Caco-2 (cell line): ENCODE results near the gene PTPDC1. TPM values are rescaled to one million over a fixed set of nuclear protein-coding genes. Genes with fewer than 3 reads are reported as not detected.
"Not testable (repeated sequence)": the region's sequence is repeated elsewhere in the genome, so short reads cannot be mapped to it uniquely, and the experiment has no call there.

Experiments used
- BruUV-seq: library from RNA; stranded (reverse); fragments of 400-500 nt; replicated peaks from 2 replicates; lab custom pipeline; 2021; lab: Mats Ljungman, UMichigan
- CTCF ChIA-PET: fragments of 300-600 bp; sonication (Branson Sonifier 250); formaldehyde crosslinking; loops from one replicate; lab custom pipeline; 2022; ENCODE audit warnings: antibody characterized with exemption; lab: Charles Lee
- POLR2A ChIA-PET: fragments of 300-600 bp; sonication (Branson Sonifier 250); formaldehyde crosslinking; loops from one replicate; lab custom pipeline; 2022; ENCODE audit warnings: antibody characterized with exemption; lab: Charles Lee
- DNase-seq, 2 experiments: peaks; one replicate each; pipeline versions ENCODE4 v3.0.0 to v3.0.0-alpha.2; 2020 to 2022
- H3K27me3 ChIP-seq: replicated peaks from 2 replicates; pipeline ENCODE4 v1.6.0; 2011; ENCODE audit warnings: low read length; ENCODE audit not compliant: control insufficient read depth, insufficient read depth
- H3K36me3 ChIP-seq: 2 replicates; pipeline ENCODE4 v1.5.1; 2011; ENCODE audit warnings: low read length; ENCODE audit not compliant: control insufficient read depth, insufficient read depth
- H3K4me1 ChIP-seq: fragments of 250-450 bp; sonication (Bioruptor Pico); 2 replicates; pipeline ENCODE4 v1.5.1; 2020; ENCODE audit warnings: mild to moderate bottlenecking
- H3K4me3 ChIP-seq: 2 replicates; pipeline ENCODE4 v1.5.1; 2011; ENCODE audit warnings: low read depth, mild to moderate bottlenecking, control low read depth, low read length
- H3K9me3 ChIP-seq: fragments of 250-450 bp; sonication (Bioruptor Pico); 2 replicates; pipeline ENCODE4 v1.5.1; 2020; ENCODE audit warnings: mild to moderate bottlenecking, moderate library complexity
- H3K27ac Mint-ChIP-seq: one replicate; pipeline ENCODE4 v1.8.0; 2022; ENCODE audit warnings: mixed read lengths; ENCODE audit not compliant: unreplicated experiment
- H3K27me3 Mint-ChIP-seq: one replicate; pipeline ENCODE4 v1.8.0; 2022; ENCODE audit warnings: mixed read lengths; ENCODE audit not compliant: insufficient read depth, unreplicated experiment
- H3K36me3 Mint-ChIP-seq: one replicate; pipeline ENCODE4 v1.8.0; 2022; ENCODE audit warnings: mild to moderate bottlenecking, mixed read lengths; ENCODE audit not compliant: insufficient read depth, unreplicated experiment
- H3K4me1 Mint-ChIP-seq: one replicate; pipeline ENCODE4 v1.8.0; 2022; ENCODE audit warnings: low read depth, mixed read lengths; ENCODE audit not compliant: unreplicated experiment
- H3K4me3 Mint-ChIP-seq: one replicate; pipeline ENCODE4 v1.8.0; 2022; ENCODE audit warnings: mild to moderate bottlenecking, moderate library complexity, mixed read lengths; ENCODE audit not compliant: unreplicated experiment
- H3K9me3 Mint-ChIP-seq: one replicate; pipeline ENCODE4 v1.8.0; 2022; ENCODE audit warnings: mixed read lengths; ENCODE audit not compliant: unreplicated experiment
- intact Hi-C: fragments of 100-400 bp; cut with micrococcal nuclease; formaldehyde crosslinking; loops from one replicate; pipeline ENCODE4 v1.10.0; 2022; ENCODE audit not compliant: unreplicated experiment
- total RNA-seq: library from RNA; stranded (reverse); gene quantifications from 2 replicates; pipeline ENCODE4 v1.2.3, GENCODE V29; 2022
- TF ChIP-seq, protein P1 (sequence below), 2 experiments: fragments of 200-600 bp in 1 of 2; IDR thresholded peaks; 1 replicate in 1 of 2; 2 replicates in 1 of 2; pipeline versions ENCODE4 v1.5.1 to v1.8.0; 2011 to 2022; ENCODE audit warnings: antibody characterized with exemption in 1 of 2, control low read depth in 1 of 2, inconsistent platforms in 1 of 2, low read depth in 1 of 2, low read length in 1 of 2, mild to moderate bottlenecking in 1 of 2, moderate library complexity in 1 of 2; ENCODE audit not compliant: insufficient read depth in 1 of 2, severe bottlenecking in 1 of 2, unreplicated experiment in 1 of 2

PTPDC1 gene
- total RNA-seq, 1 experiment from 2014 or later: 5.9 TPM

DNA sequence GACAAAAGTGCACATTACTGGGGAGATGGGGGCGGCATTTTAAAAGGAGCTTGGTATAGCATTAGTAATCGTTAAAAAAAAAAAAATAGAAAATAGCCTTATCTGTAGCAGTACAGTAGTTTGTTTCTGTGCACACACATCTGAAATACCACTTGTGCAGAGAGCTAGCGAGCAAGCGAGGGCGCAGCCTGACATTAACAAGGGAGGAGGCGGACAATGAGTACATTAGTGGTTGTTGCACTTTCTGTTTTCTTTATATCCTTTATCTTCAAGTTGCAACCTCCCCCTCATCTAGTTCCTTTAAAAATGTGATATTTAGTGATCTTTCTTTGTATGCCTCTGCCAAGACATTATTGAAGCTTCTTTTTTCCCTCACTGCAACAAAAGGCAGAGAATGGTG is 880 bp upstream of the PTPDC1 start:
- no TSS peak for BruUV-seq
- ChIA-PET POLR2A (no interaction called here), CTCF (no interaction called here)
- Mint-ChIP-seq H3K27ac (no peak overlapping the region), H3K4me3 (no peak overlapping the region), H3K27me3 (no peaks in the 10 kb centered on the region), H3K36me3 (no peaks in the 10 kb centered on the region), H3K9me3 (no peaks in the 10 kb centered on the region), H3K4me1 (no peaks in the 10 kb centered on the region)
- Histone ChIP-seq H3K36me3 (no peaks in the 10 kb centered on the region), H3K4me3 (no peak overlapping the region), H3K27me3 (no peaks in the 10 kb centered on the region), H3K4me1 (no peaks in the 10 kb centered on the region), H3K9me3 (no peaks in the 10 kb centered on the region)
- intact Hi-C loops: no loop called here
- TF ChIP-seq, protein P1, sequence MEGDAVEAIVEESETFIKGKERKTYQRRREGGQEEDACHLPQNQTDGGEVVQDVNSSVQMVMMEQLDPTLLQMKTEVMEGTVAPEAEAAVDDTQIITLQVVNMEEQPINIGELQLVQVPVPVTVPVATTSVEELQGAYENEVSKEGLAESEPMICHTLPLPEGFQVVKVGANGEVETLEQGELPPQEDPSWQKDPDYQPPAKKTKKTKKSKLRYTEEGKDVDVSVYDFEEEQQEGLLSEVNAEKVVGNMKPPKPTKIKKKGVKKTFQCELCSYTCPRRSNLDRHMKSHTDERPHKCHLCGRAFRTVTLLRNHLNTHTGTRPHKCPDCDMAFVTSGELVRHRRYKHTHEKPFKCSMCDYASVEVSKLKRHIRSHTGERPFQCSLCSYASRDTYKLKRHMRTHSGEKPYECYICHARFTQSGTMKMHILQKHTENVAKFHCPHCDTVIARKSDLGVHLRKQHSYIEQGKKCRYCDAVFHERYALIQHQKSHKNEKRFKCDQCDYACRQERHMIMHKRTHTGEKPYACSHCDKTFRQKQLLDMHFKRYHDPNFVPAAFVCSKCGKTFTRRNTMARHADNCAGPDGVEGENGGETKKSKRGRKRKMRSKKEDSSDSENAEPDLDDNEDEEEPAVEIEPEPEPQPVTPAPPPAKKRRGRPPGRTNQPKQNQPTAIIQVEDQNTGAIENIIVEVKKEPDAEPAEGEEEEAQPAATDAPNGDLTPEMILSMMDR (IDR thresholded peaks at IDR 0.05; ENCODE audit: insufficient read depth in 1 of 2, low read depth in 1 of 2, low read length in 1 of 2, severe bottlenecking in 1 of 2, unreplicated experiment in 1 of 2): no peak
- no peak for DNase-seq

- ChIA-PET CTCF (interaction anchor here (0.6 kb wide), 1 partner anchor 128 kb away, joined by 3 read pairs; no protein-coding TSS in a partner anchor), POLR2A (no interaction called here)
- no peaks in the 10 kb centered on the region for H3K4me1 ChIP-seq
- no peak overlapping the region for H3K4me3 ChIP-seq
- Mint-ChIP-seq H3K27me3 (no peaks in the 10 kb centered on the region), H3K9me3 (no peaks in the 10 kb centered on the region), H3K36me3 (no peaks in the 10 kb centered on the region), H3K27ac (no peak overlapping the region), H3K4me1 (no peaks in the 10 kb centered on the region), H3K4me3 (no peak overlapping the region)
- H3K27me3 ChIP-seq: no peaks in the 10 kb centered on the region
- intact Hi-C loops: no loop called here
- H3K36me3 ChIP-seq: no peaks in the 10 kb centered on the region
- TF ChIP-seq, protein P1 (IDR thresholded peaks at IDR 0.05; ENCODE audit: insufficient read depth in 1 of 2, low read depth in 1 of 2, low read length in 1 of 2, severe bottlenecking in 1 of 2, unreplicated experiment in 1 of 2): no peak
- DNase-seq: no peak
- no peaks in the 10 kb centered on the region for H3K9me3 ChIP-seq
- TSS peak; percentile 53 for BruUV-seq
Observed at GRCh38 chr9:94085062-94085639, 887 bp downstream of the PTPDC1 start.

DNA sequence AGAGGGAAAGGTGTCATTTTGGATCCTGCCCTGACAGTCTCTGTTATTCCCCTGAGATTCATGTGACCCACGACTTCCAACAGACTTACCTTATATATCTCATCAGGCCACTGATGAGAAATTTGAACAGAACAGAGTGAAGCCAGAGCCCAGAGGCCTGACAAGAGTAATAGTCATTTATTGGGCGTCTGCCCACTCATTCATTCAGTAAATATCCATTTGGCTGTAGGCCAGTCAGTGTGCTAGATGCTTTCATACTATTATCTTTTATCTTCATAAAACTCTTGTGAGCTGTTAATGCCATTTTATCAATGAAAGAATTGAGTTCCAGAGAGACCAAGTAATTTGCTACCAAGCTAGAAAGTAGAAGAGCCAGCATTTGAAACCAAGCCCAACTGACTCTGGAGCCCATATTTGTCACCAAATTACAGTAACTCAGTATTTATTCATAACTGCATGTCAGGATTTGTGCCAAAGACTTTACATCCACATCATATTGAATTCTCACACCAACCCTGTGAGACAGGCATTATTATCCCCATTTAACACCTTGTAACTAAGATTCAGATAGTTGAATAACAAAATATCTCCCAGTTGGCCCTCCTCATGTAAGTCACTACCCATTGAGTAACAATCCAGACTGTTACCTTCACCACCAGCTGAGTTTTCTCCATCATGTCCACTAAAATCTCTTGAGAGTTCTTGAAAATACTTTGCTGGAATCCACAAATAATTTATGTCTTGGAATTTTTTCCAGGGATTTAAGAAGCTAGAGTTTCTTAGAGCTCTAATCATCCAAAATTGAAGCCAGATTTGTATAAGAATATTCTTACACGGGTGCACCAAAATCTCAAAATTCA is 2.5 kb downstream of the PTPDC1 start:
- intact Hi-C loops: no loop called here
- POLR2A ChIA-PET: no interaction called here

GRCh38 chr9:94094219-94095145 is 10.2 kb downstream of the PTPDC1 start:
- H3K36me3 ChIP-seq, DNase-seq, H3K9me3 ChIP-seq, H3K36me3 Mint-ChIP-seq, intact Hi-C loops, H3K9me3 Mint-ChIP-seq, CTCF ChIA-PET, H3K4me3 ChIP-seq, POLR2A ChIA-PET, H3K4me1 Mint-ChIP-seq, H3K27ac Mint-ChIP-seq, H3K27me3 Mint-ChIP-seq, H3K27me3 ChIP-seq, H3K4me1 ChIP-seq, BruUV-seq: not testable (repeated sequence)
- peak overlapping the region; percentile 16 for H3K4me3 Mint-ChIP-seq

More for the DNA sequence above, 2.5 kb downstream of the PTPDC1 start:
- TF ChIP-seq, protein P1 (IDR thresholded peaks at IDR 0.05; ENCODE audit: insufficient read depth in 1 of 2, low read depth in 1 of 2, low read length in 1 of 2, severe bottlenecking in 1 of 2, unreplicated experiment in 1 of 2): no peak
- CTCF ChIA-PET: no interaction called here
- no peak for DNase-seq
- no peaks in the 10 kb centered on the region for H3K9me3 Mint-ChIP-seq
- Histone ChIP-seq H3K4me3 (no peak overlapping the region), H3K9me3 (no peaks in the 10 kb centered on the region), H3K4me1 (no peaks in the 10 kb centered on the region), H3K27me3 (no peaks in the 10 kb centered on the region), H3K36me3 (no peaks in the 10 kb centered on the region)
- H3K36me3 Mint-ChIP-seq: no peaks in the 10 kb centered on the region
- no TSS peak for BruUV-seq
- no peak overlapping the region for H3K27ac Mint-ChIP-seq
- H3K27me3 Mint-ChIP-seq: no peaks in the 10 kb centered on the region
- H3K4me3 Mint-ChIP-seq: no peak overlapping the region
- H3K4me1 Mint-ChIP-seq: no peaks in the 10 kb centered on the region
